HEK293 (cell line): Measurements from ENCODE around the gene ZNF710.

Source experiments
- CTCF ChIA-PET: fragments of 350-600 bp; formaldehyde crosslinking; extraction: SDS; loops from one replicate; lab custom pipeline; 2021; ENCODE audit warnings: antibody characterized with exemption; lab: Yijun Ruan, JAX
- POLR2A ChIA-PET: fragments of 300-600 bp; formaldehyde crosslinking; extraction: SDS; loops from one replicate; lab custom pipeline; 2020; ENCODE audit warnings: antibody characterized with exemption, inconsistent platforms; lab: Yijun Ruan, JAX
- H3K27ac ChIP-seq: fragments of 200-500 bp; sonication (Bioruptor generic); 2 replicates; pipeline ENCODE4 v1.5.1; 2014; ENCODE audit warnings: low read depth, low read length, control low read depth, inconsistent platforms; ENCODE audit errors: extremely low read depth
- H3K36me3 ChIP-seq, 2 experiments: fragments of 200-500 bp in 1 of 2; sonication (Bioruptor generic) in 1 of 2; 1 replicate in 1 of 2; 2 replicates in 1 of 2; pipeline ENCODE4 v1.5.1; 2014 to 2017; ENCODE audit warnings: inconsistent platforms in 2 of 2, low read length in 2 of 2; ENCODE audit not compliant: control insufficient read depth in 2 of 2, insufficient read depth in 1 of 2
- H3K4me1 ChIP-seq: fragments of 200-500 bp; sonication (Bioruptor generic); 2 replicates; pipeline ENCODE4 v1.5.1; 2014; ENCODE audit warnings: mild to moderate bottlenecking, low read length, inconsistent platforms; ENCODE audit not compliant: control insufficient read depth, insufficient read depth
- H3K4me3 ChIP-seq: 2 replicates; pipeline ENCODE4 v1.5.1; 2011; ENCODE audit warnings: low read depth, mild to moderate bottlenecking, control low read depth, low read length, moderate library complexity
- H3K9me3 ChIP-seq: fragments of 200-500 bp; sonication (Bioruptor generic); 2 replicates; pipeline ENCODE4 v1.5.1; 2014; ENCODE audit warnings: low read depth, low read length, inconsistent platforms; ENCODE audit not compliant: control insufficient read depth, insufficient read depth
- CTCF ChIP-seq: fragments of 450-650 bp; formaldehyde crosslinking; IDR thresholded peaks from 2 replicates; pipeline ENCODE4 v1.5.1; 2016; ENCODE audit warnings: missing biosample characterization, missing genetic modification characterization
- GLI2 ChIP-seq: fragments of 450-650 bp; formaldehyde crosslinking; IDR thresholded peaks from 2 replicates; pipeline ENCODE4; 2017; ENCODE audit warnings: missing biosample characterization, missing genetic modification characterization, low read depth, borderline replicate concordance
- MZF1 ChIP-seq: fragments of 450-650 bp; formaldehyde crosslinking; IDR thresholded peaks from 2 replicates; pipeline ENCODE4 v1.5.1; 2017; ENCODE audit warnings: missing biosample characterization, missing genetic modification characterization, borderline replicate concordance
- SALL2 ChIP-seq: fragments of 450-650 bp; formaldehyde crosslinking; IDR thresholded peaks from 2 replicates; pipeline ENCODE4 v1.5.0; 2017; ENCODE audit warnings: missing biosample characterization, mild to moderate bottlenecking, missing genetic modification characterization, borderline replicate concordance
- SP3 ChIP-seq: fragments of 450-650 bp; formaldehyde crosslinking; IDR thresholded peaks from 2 replicates; pipeline ENCODE4 v1.5.1; 2016; ENCODE audit warnings: missing biosample characterization, missing genetic modification characterization
- ZIC2 ChIP-seq: fragments of 450-650 bp; formaldehyde crosslinking; IDR thresholded peaks from 2 replicates; pipeline ENCODE4 v1.5.1; 2016; ENCODE audit warnings: missing biosample characterization, missing genetic modification characterization
- ZNF121 ChIP-seq: fragments of 450-650 bp; formaldehyde crosslinking; IDR thresholded peaks from 2 replicates; pipeline ENCODE4 v1.5.1; 2016; ENCODE audit warnings: missing biosample characterization, missing genetic modification characterization
- ZNF146 ChIP-seq: fragments of 450-650 bp; formaldehyde crosslinking; IDR thresholded peaks from 2 replicates; pipeline ENCODE4 v1.5.1; 2016; ENCODE audit warnings: missing biosample characterization, missing genetic modification characterization
- ZNF239 ChIP-seq: fragments of 450-650 bp; formaldehyde crosslinking; IDR thresholded peaks from 2 replicates; pipeline ENCODE4 v1.5.1; 2016; ENCODE audit warnings: missing biosample characterization, missing genetic modification characterization
- ZNF571 ChIP-seq: fragments of 450-650 bp; formaldehyde crosslinking; IDR thresholded peaks from 2 replicates; pipeline ENCODE4 v1.5.0; 2017; ENCODE audit warnings: missing biosample characterization, missing genetic modification characterization
- ZNF664 ChIP-seq: fragments of 450-650 bp; formaldehyde crosslinking; IDR thresholded peaks from 2 replicates; pipeline ENCODE4 v1.5.1; 2016; ENCODE audit warnings: missing biosample characterization, missing genetic modification characterization
- ZNF747 ChIP-seq: fragments of 450-650 bp; formaldehyde crosslinking; IDR thresholded peaks from 2 replicates; pipeline ENCODE4 v1.5.1; 2016; ENCODE audit warnings: missing biosample characterization, missing genetic modification characterization
- ZNF791 ChIP-seq: fragments of 450-650 bp; formaldehyde crosslinking; IDR thresholded peaks from 2 replicates; pipeline ENCODE4 v1.5.1; 2016; ENCODE audit warnings: missing biosample characterization, missing genetic modification characterization
- ZNF837 ChIP-seq: fragments of 450-650 bp; formaldehyde crosslinking; IDR thresholded peaks from 2 replicates; pipeline ENCODE4 v1.5.1; 2016; ENCODE audit warnings: missing biosample characterization, missing genetic modification characterization
- ZSCAN16 ChIP-seq: fragments of 450-650 bp; formaldehyde crosslinking; IDR thresholded peaks from 2 replicates; pipeline ENCODE4 v1.5.1; 2016; ENCODE audit warnings: missing biosample characterization, missing genetic modification characterization
- ZSCAN4 ChIP-seq: fragments of 450-650 bp; formaldehyde crosslinking; IDR thresholded peaks from 2 replicates; pipeline ENCODE4 v1.5.1; 2017; ENCODE audit warnings: missing biosample characterization, missing genetic modification characterization
- TF ChIP-seq, protein P1 (sequence below): fragments of 450-650 bp; formaldehyde crosslinking; IDR thresholded peaks from 2 replicates; pipeline ENCODE4 v1.5.0; 2017; ENCODE audit warnings: missing biosample characterization, missing genetic modification characterization, borderline replicate concordance

ZNF710 gene

GRCh38 chr15:90072978-90073640 lies 72.0 kb downstream of the ZNF710 start:
- CTCF ChIA-PET, result interaction anchor here (0.7 to 2.3 kb wide), 4 partner anchors 10 to 59 kb away, joined by 3 to 8 read pairs (median 3); no protein-coding TSS in a partner anchor
- no peaks in the 10 kb centered on the region for H3K9me3 ChIP-seq
- no peaks in the 10 kb centered on the region for H3K4me1 ChIP-seq
- TF ChIP-seq ZNF837 (tag by site-specific recombination) (no peak), ZIC2 (tag by site-specific recombination) (no peak), MZF1 (no peak), GLI2 (tag by site-specific recombination) (no peak), ZSCAN16 (tag by site-specific recombination) (no peak), CTCF (tag by site-specific recombination) (no peak), SALL2 (tag by site-specific recombination) (no peak), ZNF791 (tag by site-specific recombination) (no peak), ZNF239 (no peak), ZNF571 (no peak), ZNF747 (tag by site-specific recombination) (no peak)
- TF ChIP-seq, protein P1, sequence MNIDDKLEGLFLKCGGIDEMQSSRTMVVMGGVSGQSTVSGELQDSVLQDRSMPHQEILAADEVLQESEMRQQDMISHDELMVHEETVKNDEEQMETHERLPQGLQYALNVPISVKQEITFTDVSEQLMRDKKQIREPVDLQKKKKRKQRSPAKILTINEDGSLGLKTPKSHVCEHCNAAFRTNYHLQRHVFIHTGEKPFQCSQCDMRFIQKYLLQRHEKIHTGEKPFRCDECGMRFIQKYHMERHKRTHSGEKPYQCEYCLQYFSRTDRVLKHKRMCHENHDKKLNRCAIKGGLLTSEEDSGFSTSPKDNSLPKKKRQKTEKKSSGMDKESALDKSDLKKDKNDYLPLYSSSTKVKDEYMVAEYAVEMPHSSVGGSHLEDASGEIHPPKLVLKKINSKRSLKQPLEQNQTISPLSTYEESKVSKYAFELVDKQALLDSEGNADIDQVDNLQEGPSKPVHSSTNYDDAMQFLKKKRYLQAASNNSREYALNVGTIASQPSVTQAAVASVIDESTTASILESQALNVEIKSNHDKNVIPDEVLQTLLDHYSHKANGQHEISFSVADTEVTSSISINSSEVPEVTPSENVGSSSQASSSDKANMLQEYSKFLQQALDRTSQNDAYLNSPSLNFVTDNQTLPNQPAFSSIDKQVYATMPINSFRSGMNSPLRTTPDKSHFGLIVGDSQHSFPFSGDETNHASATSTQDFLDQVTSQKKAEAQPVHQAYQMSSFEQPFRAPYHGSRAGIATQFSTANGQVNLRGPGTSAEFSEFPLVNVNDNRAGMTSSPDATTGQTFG, result no peak
- no peak overlapping the region for H3K27ac ChIP-seq
- H3K36me3 ChIP-seq, result peaks cover 4 to 16% of the 10 kb centered on the region in 2 experiments; a peak in 2 of 3 replicates
- POLR2A ChIA-PET, result no interaction called here
- no peak overlapping the region for H3K4me3 ChIP-seq

DNA sequence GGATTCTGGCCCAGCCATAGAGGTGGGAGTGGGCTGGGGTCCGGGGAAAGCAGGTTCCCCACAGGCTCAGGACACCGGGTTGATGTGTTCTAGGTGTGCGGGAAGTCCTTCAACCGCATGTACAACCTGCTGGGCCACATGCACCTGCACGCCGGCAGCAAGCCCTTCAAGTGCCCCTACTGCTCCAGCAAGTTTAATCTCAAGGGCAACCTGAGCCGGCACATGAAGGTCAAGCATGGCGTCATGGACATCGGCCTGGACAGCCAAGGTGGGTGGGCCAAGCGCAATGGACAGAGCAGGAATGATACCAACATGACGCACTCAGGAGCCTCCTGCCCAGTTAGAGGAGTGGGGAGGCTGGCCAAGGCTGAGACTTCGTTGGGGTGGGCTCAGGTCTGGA lies 72.9 kb downstream of the ZNF710 start:
- CTCF ChIA-PET, result interaction anchor here (0.6 to 2.3 kb wide), 6 partner anchors 9 to 244 kb away, joined by 3 to 8 read pairs (median 3); no protein-coding TSS in a partner anchor
- TF ChIP-seq ZNF664 (tag by site-specific recombination), result no peak
- no peak for TF ChIP-seq ZSCAN4
- no peak overlapping the region for H3K4me3 ChIP-seq
- POLR2A ChIA-PET, result interaction anchor here (1.0 kb wide), 1 partner anchor 160 kb away, joined by 3 read pairs; the partner anchor contains the start of gene CIB1
- H3K9me3 ChIP-seq, result no peaks in the 10 kb centered on the region
- no peak overlapping the region for H3K27ac ChIP-seq
- H3K36me3 ChIP-seq, result peaks cover 4 to 17% of the 10 kb centered on the region in 2 experiments; a peak in 2 of 3 replicates
- H3K4me1 ChIP-seq, result no peaks in the 10 kb centered on the region

DNA sequence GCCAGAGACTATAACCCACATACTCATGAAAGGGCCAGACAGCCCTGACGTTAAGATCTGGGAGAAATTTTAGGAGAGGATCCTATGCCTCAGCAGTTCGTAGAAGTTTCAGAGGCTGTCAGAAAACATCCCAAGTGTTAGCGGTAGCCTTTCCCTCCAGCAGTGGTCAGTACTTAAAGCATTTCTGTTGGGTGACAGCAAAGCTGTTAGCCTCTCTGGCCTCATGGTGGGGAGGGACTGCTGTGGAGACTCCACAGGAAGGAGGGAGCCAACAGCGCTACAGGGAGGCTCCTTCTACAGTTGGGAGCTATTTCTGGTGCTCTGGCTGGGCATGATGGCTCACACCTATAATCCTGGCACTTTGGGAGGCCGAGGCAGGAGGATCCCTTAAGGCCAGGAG lies 73.8 kb downstream of the ZNF710 start:
- Histone ChIP-seq H3K4me3 (no peak overlapping the region), H3K36me3 (peaks cover 4 to 22% of the 10 kb centered on the region in 2 experiments; a peak in 2 of 3 replicates), H3K4me1 (no peaks in the 10 kb centered on the region), H3K27ac (no peak overlapping the region), H3K9me3 (no peaks in the 10 kb centered on the region)
- TF ChIP-seq ZNF121 (tag by site-specific recombination) (no peak), ZNF239 (no peak), ZNF146 (tag by site-specific recombination) (no peak), SP3 (tag by site-specific recombination) (no peak), ZIC2 (tag by site-specific recombination) (peak; percentile 42)
- ChIA-PET CTCF (interaction anchor here (1.1 to 2.0 kb wide), 5 partner anchors 12 to 177 kb away, joined by 3 to 6 read pairs (median 4); no protein-coding TSS in a partner anchor), POLR2A (interaction anchor here (0.6 to 1.2 kb wide), 5 partner anchors 28 to 181 kb away, joined by 3 to 4 read pairs (median 3); partner anchors contain the start of genes AP3S2, ARPIN, CIB1 and IDH2)
